Stimulated activated CD8-positive, alpha-beta memory T cell treated with anti-CD3 and anti-CD28 coated beads, Interleukin-7, amount 100 ng/mL, for 1 hour (primary cell): ENCODE data around the gene CCL26.

Experiments
- DNase-seq, 2 donors: peaks; one replicate each; pipeline ENCODE4 v3.0.0-alpha.2; 2020; ENCODE audit warnings: low read depth in 2 of 2

Gene CCL26

GRCh38 chr7:75772081-75773077, at the start of gene CCL26:
TSS of gene CCL26 (minus strand) at chr7:75772211. CDS start at chr7:75772176, 35 bp downstream.
- DNase-seq = no peak

- no peak for DNase-seq
Measured at GRCh38 chr7:75820688-75821087, 48.7 kb upstream of the CCL26 start.

- DNase-seq = no peak
Measured at GRCh38 chr7:75819711-75820110, 47.7 kb upstream of the CCL26 start.

- no peak for DNase-seq
Measured at GRCh38 chr7:75818472-75818871, 46.5 kb upstream of the CCL26 start.

GRCh38 chr7:75817116-75817515, 45.1 kb upstream of the CCL26 start:
- DNase-seq = no peak

- DNase-seq = no peak
Measured at GRCh38 chr7:75815418-75816064, 43.5 kb upstream of the CCL26 start.

- no peak for DNase-seq
Measured at GRCh38 chr7:75814407-75814947, 42.5 kb upstream of the CCL26 start.

GRCh38 chr7:75813781-75814236, 41.8 kb upstream of the CCL26 start, which contains the start of gene CCL24:
TSS of gene CCL24 (minus strand) at chr7:75813806. CDS start at chr7:75813715, 91 bp downstream.
- no peak for DNase-seq

GRCh38 chr7:75813084-75813483, 41.1 kb upstream of the CCL26 start:
- DNase-seq = no peak

- no peak for DNase-seq
Measured at GRCh38 chr7:75811894-75812678, 40.1 kb upstream of the CCL26 start.

- DNase-seq = no peak
Measured at GRCh38 chr7:75809396-75809795, 37.4 kb upstream of the CCL26 start.

- DNase-seq = no peak
Measured at GRCh38 chr7:75808106-75808505, 36.1 kb upstream of the CCL26 start.

- no peak for DNase-seq
Measured at GRCh38 chr7:75807452-75807851, 35.4 kb upstream of the CCL26 start.

- DNase-seq = no peak
Measured at GRCh38 chr7:75806560-75807307, 34.7 kb upstream of the CCL26 start.

- no peak for DNase-seq
Measured at GRCh38 chr7:75804705-75805104, 32.7 kb upstream of the CCL26 start.

GRCh38 chr7:75804004-75804403, 32.0 kb upstream of the CCL26 start:
- no peak for DNase-seq

- no peak for DNase-seq
Measured at GRCh38 chr7:75802552-75802821, 30.5 kb upstream of the CCL26 start.

GRCh38 chr7:75798770-75799169, 26.8 kb upstream of the CCL26 start:
- DNase-seq = no peak

GRCh38 chr7:75796420-75796819, 24.4 kb upstream of the CCL26 start:
- DNase-seq = no peak

- no peak for DNase-seq
Measured at GRCh38 chr7:75795831-75796285, 23.8 kb upstream of the CCL26 start.

GRCh38 chr7:75793676-75794075, 21.7 kb upstream of the CCL26 start:
- DNase-seq = no peak
